Upper lobe of right lung (tissue), 1 donor: ENCODE measurements around the gene KRTAP2-3. TPM values are rescaled to one million over a fixed set of nuclear protein-coding genes. Genes with fewer than 3 reads are reported as not detected.
A peak's percentile ranks its signal among the peaks of the same experiment; 100 is the strongest.
"Not testable (repeated sequence)": the region's sequence is repeated elsewhere in the genome, so short reads cannot be mapped to it uniquely, and the experiment has no call there.

Experiments used
- ATAC-seq: fragments of 200-7000 bp; cut with Tn5 transposase; one replicate; pipeline ENCODE4 v1.9.1; 2020; ENCODE audit warnings: mild to moderate bottlenecking, moderate library complexity
- DNase-seq: peaks from one replicate; pipeline ENCODE4 v3.0.0-alpha.2; 2020
- H3K27ac ChIP-seq: fragments of 200-600 bp; one replicate; pipeline ENCODE4 v1.8.0; 2022
- H3K27me3 ChIP-seq: fragments of 200-600 bp; one replicate; pipeline ENCODE4 v1.8.0; 2022; ENCODE audit warnings: mild to moderate bottlenecking
- H3K36me3 ChIP-seq: fragments of 200-600 bp; one replicate; pipeline ENCODE4 v1.8.0; 2022
- H3K4me1 ChIP-seq: fragments of 200-600 bp; one replicate; pipeline ENCODE4 v1.8.0; 2022
- H3K4me3 ChIP-seq: fragments of 200-600 bp; one replicate; pipeline ENCODE4 v1.8.0; 2022; ENCODE audit warnings: mild to moderate bottlenecking
- H3K9me3 ChIP-seq: fragments of 200-600 bp; one replicate; pipeline ENCODE4 v1.8.0; 2022
- intact Hi-C: fragments of 100-400 bp; cut with DNase I; formaldehyde crosslinking; loops from one replicate; pipeline ENCODE4 v1.11.0; 2022
- total RNA-seq: library from RNA; stranded (reverse); fragmentation: NEBNext Ultra II Directional; extraction: Animal tissue kit (Norgen Biotek cat#: 25700); gene quantifications from one replicate; pipeline ENCODE4 v1.2.1, GENCODE V29; 2021
- TF ChIP-seq, protein P1 (sequence below): fragments of 200-600 bp; IDR thresholded peaks from one replicate; pipeline ENCODE4 v1.8.0; 2022; ENCODE audit warnings: antibody characterized with exemption
- donor health status: DM: no; HTN: yes; CAD: no; lungs with severe emphysema.

Gene KRTAP2-3
- total RNA-seq, 1 donor from 2014 or later = not detected

GRCh38 chr17:41058741-41059140, 1.2 kb downstream of the KRTAP2-3 start:
- no peak overlapping the region for H3K4me3 ChIP-seq
- ATAC-seq (no peak), DNase-seq (no peak)
- H3K27me3 ChIP-seq = peaks cover 12% of the 10 kb centered on the region
- TF ChIP-seq, protein P1, sequence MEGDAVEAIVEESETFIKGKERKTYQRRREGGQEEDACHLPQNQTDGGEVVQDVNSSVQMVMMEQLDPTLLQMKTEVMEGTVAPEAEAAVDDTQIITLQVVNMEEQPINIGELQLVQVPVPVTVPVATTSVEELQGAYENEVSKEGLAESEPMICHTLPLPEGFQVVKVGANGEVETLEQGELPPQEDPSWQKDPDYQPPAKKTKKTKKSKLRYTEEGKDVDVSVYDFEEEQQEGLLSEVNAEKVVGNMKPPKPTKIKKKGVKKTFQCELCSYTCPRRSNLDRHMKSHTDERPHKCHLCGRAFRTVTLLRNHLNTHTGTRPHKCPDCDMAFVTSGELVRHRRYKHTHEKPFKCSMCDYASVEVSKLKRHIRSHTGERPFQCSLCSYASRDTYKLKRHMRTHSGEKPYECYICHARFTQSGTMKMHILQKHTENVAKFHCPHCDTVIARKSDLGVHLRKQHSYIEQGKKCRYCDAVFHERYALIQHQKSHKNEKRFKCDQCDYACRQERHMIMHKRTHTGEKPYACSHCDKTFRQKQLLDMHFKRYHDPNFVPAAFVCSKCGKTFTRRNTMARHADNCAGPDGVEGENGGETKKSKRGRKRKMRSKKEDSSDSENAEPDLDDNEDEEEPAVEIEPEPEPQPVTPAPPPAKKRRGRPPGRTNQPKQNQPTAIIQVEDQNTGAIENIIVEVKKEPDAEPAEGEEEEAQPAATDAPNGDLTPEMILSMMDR = no peak
- no peaks in the 10 kb centered on the region for H3K4me1 ChIP-seq
- intact Hi-C loops = no loop called here
- no peaks in the 10 kb centered on the region for H3K36me3 ChIP-seq
- no peaks in the 10 kb centered on the region for H3K9me3 ChIP-seq
- no peak overlapping the region for H3K27ac ChIP-seq

- Histone ChIP-seq H3K27me3 (peaks cover 9% of the 10 kb centered on the region), H3K4me1 (no peaks in the 10 kb centered on the region), H3K4me3 (no peak overlapping the region), H3K9me3 (no peaks in the 10 kb centered on the region), H3K27ac (no peak overlapping the region), H3K36me3 (no peaks in the 10 kb centered on the region)
- intact Hi-C loops = no loop called here
- TF ChIP-seq, protein P1 = no peak
- no peak for ATAC-seq
- no peak for DNase-seq
These were observed 2.4 kb downstream of the KRTAP2-3 start for GRCh38 chr17:41057547-41057946.

DNA sequence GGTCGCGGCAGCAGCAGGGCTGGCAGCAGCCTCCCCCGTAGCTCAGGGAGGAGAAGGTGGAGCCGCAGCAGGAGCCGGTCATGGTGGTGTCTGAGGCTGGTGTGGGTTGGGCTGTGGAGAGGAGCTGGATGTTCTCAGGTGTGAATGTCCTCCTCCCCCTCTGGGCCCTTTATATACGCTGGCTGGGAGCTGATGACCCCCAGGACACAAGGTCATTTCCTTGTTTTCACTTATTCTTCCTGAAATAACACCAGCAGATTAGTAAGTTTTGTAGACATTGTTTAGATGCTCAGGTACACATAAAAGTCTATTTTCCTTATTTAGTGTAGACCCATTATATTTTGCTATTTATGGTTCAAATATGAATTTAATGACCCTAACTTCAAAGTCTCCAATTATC, 4.8 kb downstream of the KRTAP2-3 start, which contains the start of gene KRTAP2-2:
Gene KRTAP2-2 (minus strand): TSS at position 101 of the 400 bp plus-strand sequence. CDS start 19 bp downstream, at position 82.
- DNase-seq, H3K9me3 ChIP-seq, H3K27me3 ChIP-seq, H3K27ac ChIP-seq, H3K4me1 ChIP-seq, intact Hi-C loops, ATAC-seq, H3K36me3 ChIP-seq, H3K4me3 ChIP-seq: not testable (repeated sequence)

- intact Hi-C loops, H3K27ac ChIP-seq, DNase-seq, H3K27me3 ChIP-seq, H3K4me1 ChIP-seq, H3K4me3 ChIP-seq, H3K9me3 ChIP-seq, ATAC-seq, H3K36me3 ChIP-seq: not testable (repeated sequence)
These were observed 5.4 kb downstream of the KRTAP2-3 start for GRCh38 chr17:41054556-41054955.

DNA sequence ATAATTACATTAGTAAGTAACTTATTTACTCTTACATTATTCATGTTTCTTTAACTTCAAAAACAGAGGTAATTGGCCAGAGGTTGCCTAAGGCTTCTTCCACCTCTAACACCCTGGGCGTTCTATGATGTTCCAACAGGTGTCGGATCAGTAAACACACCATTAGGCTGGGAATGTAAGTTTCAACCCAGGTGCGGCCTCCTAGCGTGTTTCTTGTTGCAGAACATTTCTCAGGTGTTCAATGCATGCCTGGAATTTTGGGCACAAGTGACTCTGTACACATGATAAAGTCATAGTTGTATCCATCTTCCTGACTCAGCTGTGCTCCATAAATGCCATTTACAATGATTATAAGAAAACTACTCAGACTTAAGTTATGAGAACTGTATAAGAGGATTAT, 5.9 kb downstream of the KRTAP2-3 start:
- TF ChIP-seq, protein P1 = no peak
- Histone ChIP-seq H3K27me3 (no peaks in the 10 kb centered on the region), H3K4me1 (no peaks in the 10 kb centered on the region), H3K27ac (no peak overlapping the region), H3K4me3 (no peak overlapping the region), H3K9me3 (no peaks in the 10 kb centered on the region), H3K36me3 (no peaks in the 10 kb centered on the region)
- intact Hi-C loops = no loop called here
- ATAC-seq (peak; percentile 66), DNase-seq (no peak)

DNA sequence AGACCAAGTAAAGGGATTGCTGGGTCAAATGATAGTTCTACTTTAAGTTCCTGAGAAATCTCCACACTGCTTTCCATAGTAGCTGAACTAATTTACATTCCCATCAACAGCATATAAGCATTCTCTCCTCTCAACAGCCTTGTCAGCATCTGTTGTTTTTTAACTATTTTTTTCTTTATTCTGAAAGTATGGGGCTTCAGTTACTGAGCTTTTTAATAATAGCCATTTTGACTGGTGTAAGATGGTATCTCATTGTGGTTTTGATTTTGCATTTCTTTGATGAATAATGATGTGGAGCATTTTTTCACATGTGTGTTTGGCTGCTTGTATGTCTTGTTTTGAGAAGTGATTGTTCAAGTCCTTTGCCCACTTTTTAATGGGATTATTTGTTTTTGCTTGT, 7.3 kb downstream of the KRTAP2-3 start:
- ATAC-seq = no peak
- H3K36me3 ChIP-seq = no peaks in the 10 kb centered on the region
- no peak overlapping the region for H3K27ac ChIP-seq
- H3K27me3 ChIP-seq = no peaks in the 10 kb centered on the region
- no peaks in the 10 kb centered on the region for H3K9me3 ChIP-seq
- intact Hi-C loops = no loop called here
- no peak overlapping the region for H3K4me3 ChIP-seq
- no peak for DNase-seq
- TF ChIP-seq, protein P1 = no peak
- no peaks in the 10 kb centered on the region for H3K4me1 ChIP-seq

- TF ChIP-seq, protein P1 = no peak
- H3K27me3 ChIP-seq = peaks cover 11% of the 10 kb centered on the region
- no peaks in the 10 kb centered on the region for H3K4me1 ChIP-seq
- H3K27ac ChIP-seq = no peak overlapping the region
- H3K36me3 ChIP-seq = no peaks in the 10 kb centered on the region
- ATAC-seq (no peak), DNase-seq (no peak)
- intact Hi-C loops = no loop called here
- H3K4me3 ChIP-seq = no peak overlapping the region
- no peaks in the 10 kb centered on the region for H3K9me3 ChIP-seq
These were observed 10.8 kb downstream of the KRTAP2-3 start for GRCh38 chr17:41049110-41049509.
